Activated CD4-positive, alpha-beta T cell treated with anti-CD3 and anti-CD28 coated beads, Interleukin-2, amount 50 U/mL, for 24 hours (primary cell): ENCODE measurements around the gene REN.

Source experiments
- DNase-seq, 2 donors: peaks; one replicate each; pipeline ENCODE4 v3.0.0-alpha.2; 2020; ENCODE audit warnings: low read depth in 1 of 2, low spot score in 1 of 2

Gene REN

DNA sequence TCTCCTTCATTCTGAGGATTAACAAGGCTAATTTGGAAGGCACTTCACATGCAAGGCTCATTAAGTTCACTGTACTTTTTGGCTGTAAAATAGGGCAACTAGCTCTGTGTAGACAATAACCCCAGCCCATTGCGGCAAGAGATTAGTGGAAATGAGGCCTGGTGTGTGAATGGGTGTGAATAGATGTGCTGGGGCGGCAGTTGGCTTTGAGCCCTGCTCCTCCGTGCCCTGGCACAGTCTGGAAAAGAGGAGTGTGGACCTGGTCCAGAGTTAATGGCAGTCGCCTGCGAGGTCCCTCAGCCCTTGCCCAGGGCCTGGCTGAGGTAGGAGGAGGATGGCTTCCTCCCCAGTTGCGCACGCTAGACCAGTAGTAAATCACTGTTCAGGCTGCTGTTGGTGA lies 25.3 kb upstream of the REN start:
- no peak for DNase-seq

DNA sequence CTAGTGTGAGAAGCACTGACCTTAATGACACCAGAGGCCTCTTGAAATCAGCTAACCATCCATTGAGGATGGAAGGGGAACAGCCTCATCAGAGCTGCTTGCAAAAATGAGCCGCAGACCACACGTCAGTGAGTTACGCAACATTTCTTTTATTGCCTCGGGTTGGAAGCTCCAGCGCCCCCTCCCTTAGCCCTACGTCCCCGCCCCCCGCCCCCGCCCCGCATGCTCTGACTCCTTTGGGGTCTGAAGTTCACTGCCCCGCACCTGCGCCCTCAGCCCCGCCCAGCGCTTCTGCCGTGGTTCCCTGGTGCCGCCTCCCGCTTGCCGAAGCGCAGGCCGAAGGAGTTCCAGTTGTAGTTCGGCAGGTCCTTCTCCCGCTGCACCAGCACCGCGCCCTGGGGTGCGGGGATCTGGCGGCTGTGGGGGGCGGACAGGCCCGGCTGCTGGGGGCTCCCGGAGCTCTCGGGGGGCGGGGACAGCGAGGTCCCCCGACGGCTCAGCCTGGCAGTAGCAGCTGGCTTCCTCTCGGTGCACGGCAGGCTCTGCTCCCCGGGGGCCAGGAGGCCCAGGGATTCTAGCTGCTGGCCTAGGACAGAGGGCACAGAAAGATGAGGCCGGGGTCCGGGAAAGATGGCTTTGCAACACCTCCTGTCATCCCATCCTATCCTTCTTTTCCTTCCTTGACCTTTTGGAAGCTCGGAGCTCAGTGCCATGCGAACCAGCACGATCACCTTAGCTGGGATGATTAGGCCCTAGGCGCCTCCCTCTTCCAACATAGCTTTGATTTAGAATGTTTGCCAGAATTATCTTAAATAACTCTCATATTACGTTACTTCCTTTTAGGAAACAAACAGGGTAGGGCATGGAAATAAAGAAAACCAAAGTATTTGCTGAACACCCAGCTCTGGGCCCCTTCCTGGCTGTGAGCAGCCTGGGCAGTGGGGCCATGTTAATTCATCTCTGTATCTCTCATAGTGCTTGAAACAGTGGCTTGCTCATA lies 24.4 kb upstream of the REN start:
- no peak for DNase-seq

DNA sequence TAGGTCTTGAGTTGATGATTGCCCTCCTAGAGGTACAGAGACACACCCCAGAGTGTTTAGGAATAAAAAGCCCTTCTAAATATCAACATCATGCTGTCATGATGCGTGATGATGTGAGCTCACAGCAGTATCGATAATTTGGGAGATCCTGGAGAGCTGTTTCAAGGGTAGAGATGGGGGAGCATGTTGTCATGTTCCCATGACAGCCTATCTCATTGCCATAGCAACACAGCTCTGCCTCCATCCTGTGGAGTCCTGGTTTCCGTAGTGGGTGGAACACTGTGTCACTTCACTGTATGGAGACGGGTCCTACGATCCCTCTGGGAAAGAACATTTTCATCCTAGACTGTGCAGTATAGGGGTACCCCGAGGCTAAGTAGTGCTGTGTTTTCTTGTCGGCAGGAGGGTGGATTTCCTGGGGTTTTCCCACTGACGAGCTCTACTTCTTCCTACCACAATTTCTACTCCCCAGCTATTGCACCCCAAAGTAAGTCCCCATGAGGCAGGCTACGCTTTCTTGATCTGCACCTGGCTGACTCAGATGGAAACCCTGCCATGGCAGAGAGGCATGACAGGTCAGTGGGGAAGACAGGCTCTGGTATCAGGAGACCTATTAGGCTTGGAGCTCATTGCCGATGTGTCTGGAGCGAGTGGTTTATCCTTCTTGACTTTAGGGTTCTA lies 23.0 kb upstream of the REN start:
- DNase-seq: no peak

DNA sequence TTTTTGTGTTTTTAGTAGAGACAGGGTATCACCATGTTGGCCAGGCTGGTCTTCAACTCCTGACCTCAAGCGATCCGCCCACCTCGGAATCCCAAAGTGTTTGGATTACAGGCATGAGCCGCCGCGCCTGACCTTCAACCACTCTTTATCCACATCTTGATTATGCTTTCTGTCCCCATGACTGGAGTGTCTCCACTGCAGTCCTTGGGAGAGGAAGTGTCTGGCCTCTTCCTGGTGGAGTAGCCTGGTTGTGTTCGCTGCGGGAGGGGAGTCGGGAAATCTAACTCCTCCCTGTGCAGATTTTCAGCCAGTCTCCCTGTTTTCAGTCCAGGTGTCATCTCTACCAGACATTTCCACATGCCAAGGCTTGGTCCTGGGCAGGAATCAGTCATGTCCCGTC lies 20.5 kb upstream of the REN start:
- no peak for DNase-seq

DNA sequence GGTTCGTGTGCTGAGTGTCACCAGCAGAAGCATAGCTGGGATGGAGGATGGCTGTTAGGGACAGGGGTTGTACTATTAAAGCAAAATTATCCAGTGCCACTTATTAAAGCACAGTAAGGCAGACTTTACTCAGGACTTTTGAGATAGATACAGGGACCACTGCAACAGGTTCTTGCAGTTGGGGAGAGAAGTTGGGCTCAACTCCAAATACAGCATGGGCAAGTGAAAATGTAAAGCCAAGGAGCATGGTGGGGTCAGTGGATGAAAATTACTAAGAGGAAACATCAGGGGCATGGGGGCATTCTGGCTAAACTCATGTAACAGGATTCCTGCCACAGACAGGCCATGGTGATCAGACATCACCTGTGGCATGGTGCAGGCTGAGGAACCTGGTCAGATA lies 15.0 kb upstream of the REN start:
- no peak for DNase-seq

DNA sequence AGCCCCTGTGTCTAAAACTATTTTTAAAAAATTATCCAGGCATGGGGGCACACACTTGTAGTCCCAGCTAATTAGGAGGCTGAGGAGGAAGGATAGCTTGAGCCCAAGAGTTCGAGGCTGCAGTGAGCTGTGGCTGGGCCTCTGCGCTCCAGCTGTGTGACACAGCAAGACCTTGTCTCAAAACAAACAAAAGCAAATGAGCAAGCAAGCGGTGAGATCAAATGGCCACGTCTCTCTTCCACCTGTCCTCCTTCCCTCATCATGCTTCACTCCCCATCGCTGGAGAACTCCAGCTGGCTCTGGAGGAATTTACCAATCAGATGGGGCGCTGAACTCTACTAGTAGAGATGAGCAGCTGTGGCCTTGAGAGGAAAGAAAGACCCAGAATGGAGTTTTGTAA lies 14.0 kb upstream of the REN start:
- DNase-seq: no peak

DNA sequence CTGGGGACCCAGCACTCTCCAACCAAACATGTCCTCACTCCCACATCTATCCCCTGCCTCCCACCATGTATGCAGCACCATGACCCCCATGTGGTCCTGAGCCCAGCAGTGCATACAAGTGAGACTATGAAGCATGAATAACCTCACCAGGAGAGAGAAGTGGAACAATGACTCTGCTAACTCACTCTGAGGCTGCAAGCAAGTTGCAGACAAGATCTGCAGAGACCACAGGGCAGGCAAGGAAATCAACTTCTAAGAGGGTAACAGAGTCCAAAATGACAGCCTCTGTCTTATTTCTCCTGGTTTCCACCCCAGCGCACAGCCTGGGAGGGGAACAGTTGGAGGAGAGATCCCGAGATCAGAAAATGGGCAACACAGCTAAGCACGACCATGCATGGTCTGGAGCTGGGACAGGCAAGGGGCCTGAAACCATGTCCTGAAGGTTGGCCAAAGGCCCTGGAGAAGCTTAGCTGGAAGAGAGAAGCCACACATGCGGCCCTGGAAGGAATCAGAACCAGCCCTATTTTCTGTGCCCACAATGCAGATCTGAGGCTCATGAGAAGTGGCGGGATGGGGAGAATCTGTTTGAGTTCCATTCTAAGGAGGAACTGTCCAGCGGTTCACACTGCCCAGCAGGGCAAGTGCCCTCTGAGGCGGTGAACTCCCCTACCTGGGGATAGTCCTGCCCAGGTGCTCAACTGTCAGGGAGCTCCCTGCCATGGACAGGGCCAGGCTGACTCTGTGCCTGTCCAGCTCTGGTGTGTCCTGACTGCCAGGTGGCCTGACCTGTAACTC lies 12.5 kb upstream of the REN start:
- DNase-seq: no peak

DNA sequence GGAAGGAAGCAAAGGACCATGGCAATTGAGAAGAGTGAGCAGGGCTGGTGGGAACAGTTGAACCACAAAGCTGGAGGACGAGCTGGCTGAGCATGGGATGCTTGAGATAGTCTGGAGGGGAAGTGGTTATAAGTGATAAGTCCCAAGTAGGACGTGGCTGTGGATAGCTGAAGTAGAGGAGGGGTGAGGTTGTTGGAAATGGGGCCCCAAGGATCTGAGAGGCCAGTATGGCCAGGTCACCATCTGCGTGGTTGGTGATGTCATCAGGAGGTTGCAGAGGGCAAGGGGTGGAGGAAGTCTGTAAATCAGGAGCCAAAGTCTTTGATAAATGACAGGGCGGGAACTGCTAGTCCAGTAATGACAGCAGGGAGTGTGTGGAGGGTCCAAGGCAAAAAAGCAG lies 11.0 kb upstream of the REN start:
- no peak for DNase-seq

DNA sequence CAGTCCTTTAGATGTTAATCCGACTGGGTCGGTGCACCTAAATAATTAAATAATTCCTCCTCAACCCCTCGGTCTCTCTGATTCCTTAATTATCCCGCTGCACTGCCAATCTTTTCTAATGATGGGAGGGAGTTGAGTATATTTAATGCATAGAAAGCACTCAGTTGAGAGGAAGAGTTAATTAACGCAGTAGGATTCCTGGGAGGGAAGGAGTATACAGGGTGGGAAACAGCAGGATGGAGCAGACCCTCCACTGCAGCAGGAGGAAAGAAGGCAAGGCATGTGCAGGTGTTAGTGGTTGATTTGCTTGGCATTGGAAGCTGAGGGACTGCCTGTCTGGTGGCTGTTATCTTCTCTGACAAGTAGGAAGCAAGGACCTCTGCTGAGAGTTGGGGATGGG lies 9.9 kb upstream of the REN start:
- no peak for DNase-seq

DNA sequence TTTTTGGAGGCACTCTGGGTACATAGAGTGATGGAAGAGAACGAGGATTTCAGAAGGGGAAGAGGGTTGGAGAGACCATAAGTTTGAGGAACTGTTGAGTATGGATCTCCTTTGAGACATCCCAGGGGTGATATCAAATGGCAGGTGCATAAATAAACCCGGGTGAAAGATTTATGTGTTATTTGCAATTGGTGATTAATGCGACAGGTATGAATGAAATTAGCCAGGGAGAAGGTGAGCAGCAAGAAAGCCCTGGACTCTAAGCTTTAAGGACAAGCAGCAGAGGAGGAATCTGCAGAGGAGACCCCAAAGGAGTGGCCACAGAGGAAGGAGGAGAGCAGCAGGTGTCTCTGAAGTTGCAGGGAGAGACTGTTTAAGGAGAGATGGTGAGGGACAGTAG lies 8.8 kb upstream of the REN start:
- DNase-seq: no peak

DNA sequence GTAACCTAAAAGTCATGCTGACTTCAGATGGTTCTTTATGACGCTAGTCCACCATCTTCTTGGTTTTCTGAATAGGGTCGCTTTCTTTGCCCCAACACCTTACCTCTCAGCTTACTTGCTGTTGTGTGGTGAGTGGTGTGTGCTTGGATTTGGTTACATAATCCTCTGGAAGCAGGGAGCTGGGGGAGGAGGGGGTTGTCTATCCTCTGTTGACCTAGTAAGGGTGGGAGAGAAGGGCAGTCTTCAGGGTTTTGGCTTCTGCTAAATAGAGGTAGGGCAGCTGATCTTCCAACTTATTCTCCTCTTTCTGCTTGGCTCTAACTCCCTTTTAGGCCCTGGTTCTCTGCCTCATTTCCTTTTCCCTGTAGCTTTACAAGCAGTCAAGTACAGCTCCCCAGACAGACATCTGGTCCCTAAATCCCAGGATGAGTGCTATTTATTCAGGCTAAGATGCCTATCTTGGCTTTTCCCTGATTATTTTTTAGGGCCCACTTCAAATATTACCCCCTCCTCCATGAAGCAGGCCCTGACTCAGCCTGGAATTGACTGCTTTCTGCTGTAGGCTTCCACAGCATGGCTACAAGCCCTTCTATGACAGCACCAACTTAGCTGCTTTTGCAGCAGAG lies 6.4 kb upstream of the REN start:
- DNase-seq: no peak

DNA sequence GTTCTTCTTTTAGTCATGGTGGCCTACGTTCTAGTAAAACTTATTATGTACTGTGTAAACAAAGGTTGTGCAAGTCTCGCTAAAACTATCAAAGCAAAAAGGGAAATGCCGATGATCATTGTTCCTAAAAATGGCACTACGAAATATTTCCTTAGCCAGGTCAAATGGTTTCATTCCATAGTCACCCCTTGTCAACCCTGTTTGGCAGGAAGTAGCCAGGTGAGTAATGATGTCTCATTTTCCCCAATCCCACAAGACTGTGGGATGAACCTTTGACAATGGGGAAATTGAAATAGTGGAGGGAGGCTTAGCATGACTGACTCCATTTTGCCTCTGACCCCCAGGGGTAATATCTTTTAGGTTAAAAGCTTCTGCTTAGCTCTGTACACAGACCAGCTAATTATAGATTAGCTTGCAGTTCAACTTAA lies 5.6 kb upstream of the REN start:
- DNase-seq: no peak

DNA sequence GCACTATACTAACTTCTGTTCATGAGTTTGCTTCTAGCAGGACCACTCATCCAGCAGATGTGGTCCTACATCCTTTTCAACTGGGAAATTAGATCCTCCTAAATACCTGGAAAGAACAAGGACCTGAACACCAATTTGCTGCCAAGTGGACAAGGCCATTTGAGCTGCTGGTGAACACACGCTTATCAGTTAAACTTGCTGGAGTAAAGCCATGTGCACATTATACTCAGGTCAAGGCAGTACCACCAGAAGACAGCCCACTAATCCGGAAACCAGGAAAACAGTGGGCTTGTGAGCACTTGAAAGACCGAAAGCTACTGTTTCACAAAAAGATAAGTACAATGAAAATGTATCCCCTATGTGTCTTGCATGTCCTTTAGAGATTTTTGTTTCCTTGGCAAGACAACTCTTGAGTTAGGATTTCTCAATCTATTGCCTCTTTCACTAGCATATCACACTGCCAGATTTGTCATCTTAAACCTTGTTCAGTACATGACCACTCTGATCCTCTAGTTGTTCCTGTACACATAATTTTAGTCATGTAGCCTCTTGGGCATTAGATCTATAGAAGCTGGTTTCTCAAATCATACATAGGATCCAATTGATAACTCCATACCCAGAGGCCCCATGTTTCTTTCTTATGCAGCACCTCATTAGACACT lies 4.5 kb upstream of the REN start:
- no peak for DNase-seq

DNA sequence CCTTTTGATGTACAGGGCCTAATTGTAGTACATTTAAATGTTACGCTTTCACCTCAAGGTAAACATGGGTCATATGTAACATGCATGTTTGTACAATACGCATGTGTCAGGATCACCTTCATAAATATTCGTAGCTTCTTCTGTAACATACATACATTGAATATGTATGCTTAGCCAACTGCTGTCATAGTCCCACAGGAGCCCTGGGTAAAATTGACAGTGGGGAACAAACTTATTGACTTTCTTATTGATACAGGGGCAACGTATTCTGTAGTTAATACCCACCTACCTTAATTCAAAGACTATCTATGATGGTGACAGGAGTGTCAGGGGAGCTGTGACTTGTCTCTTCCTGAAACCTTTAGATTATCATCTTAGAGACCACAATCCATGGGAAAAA lies 3.7 kb upstream of the REN start:
- no peak for DNase-seq

DNA sequence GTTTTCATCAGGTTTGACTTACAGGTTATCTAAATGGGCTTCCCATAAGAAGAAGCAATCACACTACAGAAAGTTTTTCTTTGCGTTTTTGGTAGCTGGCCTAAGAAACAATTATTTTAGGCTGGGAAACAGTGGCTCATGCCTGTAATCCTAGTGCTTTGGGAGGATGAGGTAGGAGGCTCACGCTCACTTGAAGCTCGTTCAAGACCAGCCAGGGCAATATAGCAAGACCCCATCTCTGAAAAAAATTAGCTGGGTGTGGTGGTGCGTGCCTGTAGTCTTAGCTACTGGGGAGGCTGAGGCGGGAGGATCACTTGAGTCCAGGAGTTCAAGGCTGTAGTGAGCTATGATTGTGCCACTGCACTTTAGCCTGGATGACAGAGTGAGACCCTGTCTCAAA lies 1.6 kb upstream of the REN start:
- no peak for DNase-seq

DNA sequence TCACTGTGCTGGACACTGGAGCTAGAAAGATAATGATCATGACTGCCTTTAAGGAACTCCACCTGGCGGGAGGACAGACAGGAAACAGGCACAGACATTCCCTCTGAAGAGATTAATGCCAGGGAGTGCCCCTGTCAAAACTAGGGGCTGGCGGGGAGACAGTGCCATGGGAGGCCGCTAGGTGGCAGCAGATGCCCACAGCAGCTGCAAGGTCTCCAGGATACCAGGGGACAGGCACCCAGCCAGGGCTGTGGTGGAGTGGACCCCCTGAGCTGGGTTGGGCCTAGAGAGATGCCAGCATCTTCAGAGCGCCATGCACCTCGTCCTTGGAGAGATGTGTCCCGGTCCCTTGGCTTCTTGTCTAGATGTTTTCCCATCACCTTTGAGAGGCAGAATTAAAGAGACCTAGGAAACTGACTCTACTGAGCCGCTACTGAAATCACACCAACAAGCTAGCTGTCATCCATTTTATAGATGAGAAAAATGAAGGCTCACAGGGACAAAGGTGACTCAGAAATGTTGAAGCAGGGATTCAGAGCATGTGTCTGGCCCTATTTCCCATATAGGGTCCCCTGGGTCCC lies 3.6 kb downstream of the REN start:
- peak; percentile 72 to 79 for DNase-seq

DNA sequence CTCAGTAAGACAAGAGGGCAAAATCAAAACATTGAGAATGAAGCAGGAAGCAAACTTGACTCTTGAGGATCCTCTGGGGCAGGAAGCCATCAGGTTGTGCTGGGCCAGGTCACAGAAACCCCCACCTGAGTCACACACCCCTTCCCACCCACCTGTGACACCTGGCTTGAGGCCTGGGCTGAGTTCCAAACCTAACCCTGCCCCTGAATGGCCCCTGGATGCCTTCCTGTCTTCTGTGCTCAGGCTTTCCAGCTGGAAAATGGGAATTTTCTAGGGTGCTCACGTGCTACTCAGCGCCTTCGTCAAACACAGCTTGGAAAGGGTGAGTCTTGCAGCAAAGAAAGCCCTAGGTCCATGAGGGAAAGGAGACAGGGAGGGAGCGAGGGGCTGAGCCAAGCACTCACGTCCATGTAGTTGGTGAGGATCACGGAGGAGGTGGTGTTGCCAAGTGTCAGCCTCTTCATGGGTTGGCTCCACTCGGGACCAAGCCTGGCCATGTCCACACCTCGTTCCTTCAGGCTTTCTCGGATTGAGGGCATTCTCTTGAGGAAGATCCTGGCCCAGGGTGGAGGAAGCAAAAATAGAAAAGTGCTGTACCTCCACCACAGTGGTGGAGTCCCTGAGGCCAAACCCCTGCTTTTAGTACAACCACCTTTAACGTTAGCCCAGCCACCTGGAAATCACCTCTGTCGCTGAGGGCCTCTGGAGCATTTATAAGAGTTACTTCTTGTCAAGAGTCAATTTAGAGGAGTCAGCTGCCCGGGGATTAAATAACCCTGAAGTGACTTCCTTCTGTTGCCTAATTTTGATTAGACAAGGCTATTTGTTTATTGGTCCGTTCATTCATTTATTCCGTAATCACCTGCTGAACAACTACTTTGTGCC lies 4.3 kb downstream of the REN start:
- no peak for DNase-seq

DNA sequence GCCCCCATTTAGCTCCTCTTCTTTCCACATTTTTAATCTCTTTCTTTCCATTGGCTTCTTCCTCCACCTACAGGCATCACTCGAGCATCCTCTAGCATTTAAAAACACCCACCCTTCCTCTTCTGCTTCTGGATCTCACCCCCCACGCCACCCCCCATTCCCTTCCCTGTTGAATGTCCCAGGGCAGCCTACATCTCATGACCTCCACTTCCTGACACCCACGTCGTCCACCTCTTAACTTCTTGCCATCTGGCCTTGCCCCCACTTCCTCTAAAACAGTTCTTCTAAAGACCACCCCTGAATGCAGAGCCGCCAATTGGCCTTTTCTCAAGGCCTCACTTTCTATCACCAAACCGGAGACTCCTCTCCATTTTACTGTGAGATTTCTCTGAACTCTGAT lies 8.2 kb downstream of the REN start:
- DNase-seq: no peak

DNA sequence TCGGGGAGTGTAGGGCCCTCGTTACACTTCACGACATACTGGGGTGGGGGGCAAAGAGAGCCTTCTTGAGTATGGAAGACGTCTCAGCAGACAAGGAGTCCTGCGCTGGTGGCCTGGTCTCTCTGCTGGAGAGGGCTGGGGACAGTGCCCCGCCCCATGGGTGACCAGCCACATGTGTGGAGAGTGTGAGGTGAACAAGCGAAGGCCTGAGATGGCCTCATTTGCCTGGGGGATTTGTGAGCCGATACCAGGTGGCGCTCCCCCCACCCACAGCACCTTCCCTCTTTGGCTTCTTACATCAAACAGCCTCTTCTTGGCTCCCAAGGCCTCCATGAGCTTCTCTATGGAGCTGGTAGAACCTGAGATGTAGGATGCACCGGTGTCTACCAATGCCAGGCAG lies 10.3 kb downstream of the REN start:
- DNase-seq: no peak
